HG03196 (cell line): ENCODE measurements around the gene ARPC1A.
"Not testable (repeated sequence)": the region's sequence is repeated elsewhere in the genome, so short reads cannot be mapped to it uniquely, and the experiment has no call there.

Experiments used
- ATAC-seq: cut with Tn5 transposase; IDR thresholded peaks from one replicate; pipeline ENCODE4 v1.9.1; 2021; ENCODE audit not compliant: unreplicated experiment

The ARPC1A gene

GRCh38 chr7:99320371-99320770 lies 5.3 kb upstream of the ARPC1A start:
- no peak for ATAC-seq

GRCh38 chr7:99322659-99323058 lies 3.0 kb upstream of the ARPC1A start:
- ATAC-seq: not testable (repeated sequence)

DNA sequence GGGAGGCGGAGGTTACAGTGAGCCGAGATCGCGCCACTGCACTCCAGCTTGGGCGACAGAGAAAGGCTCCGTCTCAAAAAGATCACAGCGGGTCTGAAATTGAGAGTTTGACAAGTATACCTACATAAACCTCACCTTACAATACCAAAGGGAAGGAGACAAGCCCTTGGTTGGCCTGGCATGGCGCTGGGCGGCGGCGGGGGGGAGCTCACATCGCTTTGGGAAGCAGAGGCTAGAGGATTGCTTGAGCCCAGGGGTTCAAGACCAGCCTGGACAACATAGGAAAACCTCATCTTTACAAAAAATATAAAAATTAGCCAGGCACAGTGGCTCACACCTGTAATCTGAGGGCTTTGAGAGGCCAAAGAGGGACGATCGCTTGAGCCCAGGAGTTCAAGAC lies 1.1 kb upstream of the ARPC1A start:
- no peak for ATAC-seq

GRCh38 chr7:99325001-99325493 lies 651 bp upstream of the ARPC1A start:
- no peak for ATAC-seq

DNA sequence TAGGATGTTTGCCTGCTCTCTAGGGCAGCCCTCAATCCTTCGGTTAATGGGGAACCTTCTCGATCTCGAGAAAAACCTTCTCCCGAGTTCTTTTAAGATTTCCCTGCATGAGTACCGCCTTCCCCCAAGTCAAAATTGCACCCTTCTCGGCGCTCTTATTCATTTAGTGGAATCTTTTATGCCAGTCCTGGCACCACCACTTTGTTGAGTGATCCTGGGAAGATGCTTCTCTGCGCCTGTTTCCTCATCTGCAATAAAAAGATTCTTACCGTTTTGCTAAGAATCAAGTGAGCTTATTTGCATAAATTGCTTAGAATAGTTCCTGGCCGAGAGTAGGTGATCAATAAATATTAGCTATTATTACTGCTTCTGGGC lies 697 bp downstream of the ARPC1A start:
- ATAC-seq: no peak

DNA sequence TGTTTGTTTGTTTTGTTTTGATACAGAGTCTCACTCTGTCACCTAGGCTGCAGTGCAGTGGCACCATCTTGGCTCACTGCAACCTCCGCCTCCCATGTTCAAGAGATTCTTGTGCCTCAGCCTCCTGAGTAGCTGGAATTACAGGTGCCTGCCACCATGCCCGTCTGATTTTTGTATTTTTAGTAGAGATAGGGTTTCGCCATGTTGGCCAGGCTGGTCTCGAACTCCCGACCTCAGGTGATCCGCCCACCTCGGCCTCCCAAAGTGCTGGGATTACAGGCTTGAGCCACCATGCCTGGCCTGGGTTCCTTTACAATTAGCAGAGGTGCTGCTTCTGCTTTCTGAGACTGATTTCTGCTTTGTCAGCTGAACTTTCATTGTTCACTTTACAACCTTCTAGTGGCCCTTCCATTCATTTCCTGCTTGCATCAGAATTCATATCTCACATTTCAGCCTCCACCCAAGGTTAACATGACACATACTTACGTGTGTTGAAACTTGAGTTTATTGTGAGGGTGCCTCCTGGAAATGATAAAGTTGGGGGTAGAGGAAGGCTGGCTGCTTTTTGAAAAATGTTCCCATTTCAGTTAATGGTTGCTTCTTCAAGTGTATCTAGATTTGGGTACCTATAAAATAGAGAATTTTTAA lies 4.7 kb downstream of the ARPC1A start:
- ATAC-seq: not testable (repeated sequence)

DNA sequence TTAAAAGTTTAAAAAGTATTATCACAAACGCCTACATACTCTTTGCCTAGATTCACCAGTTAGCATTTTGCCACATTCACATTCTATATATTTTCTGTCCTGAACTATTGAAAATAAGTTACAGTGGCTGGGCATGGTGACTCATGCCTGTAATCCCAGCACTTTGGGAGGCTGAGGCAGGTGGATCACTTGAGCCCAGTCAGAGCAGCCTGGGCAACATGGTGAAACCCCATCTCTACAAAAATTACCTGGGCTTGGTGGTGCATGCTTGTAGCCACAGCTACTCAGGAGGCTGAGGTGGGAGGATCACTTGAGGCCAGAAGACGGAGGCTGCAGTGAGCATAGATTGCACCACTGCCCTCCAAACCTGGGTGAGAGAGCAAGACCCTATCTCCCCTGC lies 5.3 kb downstream of the ARPC1A start:
- no peak for ATAC-seq

GRCh38 chr7:99339595-99339994 lies 13.9 kb downstream of the ARPC1A start:
- no peak for ATAC-seq

DNA sequence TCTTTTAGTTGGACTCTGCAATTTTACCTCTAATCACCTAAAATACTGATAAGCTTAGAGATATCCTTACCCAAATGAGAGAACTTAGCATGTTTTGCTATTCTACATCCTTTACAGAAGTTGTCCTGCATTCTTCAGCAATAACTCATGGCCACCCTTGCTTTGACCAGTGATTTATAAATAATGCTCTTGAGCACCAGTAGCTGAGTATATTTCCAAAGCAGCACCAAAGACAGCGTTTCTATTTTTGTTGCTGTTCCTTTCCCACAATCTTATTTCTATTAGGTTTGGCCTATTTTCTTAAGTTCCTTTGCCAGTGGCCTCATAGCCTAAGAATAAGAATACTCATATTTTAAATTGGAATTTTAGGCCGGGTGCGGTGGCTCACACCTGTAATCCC lies 15.0 kb downstream of the ARPC1A start:
- ATAC-seq: no peak

DNA sequence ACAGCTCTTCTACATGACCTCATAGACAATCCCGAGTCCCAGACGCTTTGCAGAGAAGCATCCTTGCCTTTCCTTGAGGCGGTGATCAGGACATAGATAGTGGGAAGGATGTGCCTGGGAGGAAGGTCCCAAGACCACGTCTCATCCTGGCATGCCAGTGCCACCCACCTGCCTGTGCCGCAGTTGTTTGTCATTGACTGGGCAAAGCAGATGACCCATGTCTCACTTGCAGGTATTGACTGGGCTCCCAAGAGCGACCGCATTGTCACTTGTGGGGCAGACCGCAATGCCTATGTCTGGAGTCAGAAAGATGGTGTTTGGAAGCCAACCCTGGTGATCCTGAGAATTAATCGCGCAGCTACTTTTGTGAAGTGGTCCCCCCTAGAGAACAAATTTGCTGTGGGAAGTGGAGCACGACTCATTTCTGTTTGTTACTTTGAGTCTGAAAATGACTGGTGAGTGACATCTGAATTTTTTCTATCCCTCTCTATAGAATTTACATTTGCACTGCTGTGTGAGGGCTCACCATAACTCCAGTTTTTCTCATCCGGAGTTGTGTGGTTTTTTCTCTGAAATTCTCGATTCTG lies 18.5 kb downstream of the ARPC1A start:
- ATAC-seq: no peak

DNA sequence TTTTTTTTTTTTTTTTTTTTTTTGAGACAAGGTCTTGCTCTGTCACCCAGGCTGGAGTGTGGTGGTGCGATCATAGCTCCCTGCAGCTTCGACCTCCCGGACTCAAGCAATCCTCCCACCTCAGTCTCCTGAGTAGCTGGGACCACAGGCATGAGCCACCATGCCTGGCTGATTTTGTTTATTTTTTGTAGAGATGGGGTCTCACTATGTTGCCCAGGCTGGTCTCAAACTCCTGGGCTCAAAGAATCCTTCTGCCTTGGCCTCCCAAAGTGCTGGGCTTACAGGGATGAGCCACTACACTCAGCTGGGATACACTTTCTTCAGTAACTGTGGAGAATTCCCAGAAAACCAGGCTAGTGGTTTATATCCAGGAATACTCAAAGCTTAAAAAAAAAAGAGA lies 24.9 kb downstream of the ARPC1A start:
- ATAC-seq: not testable (repeated sequence)

- ATAC-seq: no peak
Measured at GRCh38 chr7:99352247-99352646, 26.5 kb downstream of the ARPC1A start.

DNA sequence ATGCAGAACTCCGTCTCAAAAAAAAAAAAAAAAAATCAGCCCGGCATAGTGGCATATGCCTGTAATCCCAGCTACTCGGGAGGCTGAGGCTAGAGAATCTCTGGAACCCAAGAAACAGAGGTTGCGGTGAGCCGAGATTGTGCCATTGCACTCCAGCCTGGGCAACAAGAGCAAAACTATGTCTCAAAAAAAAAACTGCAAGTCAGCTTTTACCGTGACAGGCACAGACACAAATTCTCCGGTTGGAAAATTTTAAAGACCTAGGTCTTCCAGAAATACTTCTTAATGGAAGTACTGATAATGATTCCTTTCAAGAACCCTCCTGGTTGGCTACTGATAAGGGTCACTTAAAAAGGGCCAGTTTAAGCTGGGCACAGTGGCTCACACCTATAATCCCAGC lies 29.4 kb downstream of the ARPC1A start:
- no peak for ATAC-seq

- no peak for ATAC-seq
Measured at GRCh38 chr7:99357701-99358490, 32.2 kb downstream of the ARPC1A start.

GRCh38 chr7:99358521-99358920 lies 32.8 kb downstream of the ARPC1A start:
- not testable (repeated sequence) for ATAC-seq

DNA sequence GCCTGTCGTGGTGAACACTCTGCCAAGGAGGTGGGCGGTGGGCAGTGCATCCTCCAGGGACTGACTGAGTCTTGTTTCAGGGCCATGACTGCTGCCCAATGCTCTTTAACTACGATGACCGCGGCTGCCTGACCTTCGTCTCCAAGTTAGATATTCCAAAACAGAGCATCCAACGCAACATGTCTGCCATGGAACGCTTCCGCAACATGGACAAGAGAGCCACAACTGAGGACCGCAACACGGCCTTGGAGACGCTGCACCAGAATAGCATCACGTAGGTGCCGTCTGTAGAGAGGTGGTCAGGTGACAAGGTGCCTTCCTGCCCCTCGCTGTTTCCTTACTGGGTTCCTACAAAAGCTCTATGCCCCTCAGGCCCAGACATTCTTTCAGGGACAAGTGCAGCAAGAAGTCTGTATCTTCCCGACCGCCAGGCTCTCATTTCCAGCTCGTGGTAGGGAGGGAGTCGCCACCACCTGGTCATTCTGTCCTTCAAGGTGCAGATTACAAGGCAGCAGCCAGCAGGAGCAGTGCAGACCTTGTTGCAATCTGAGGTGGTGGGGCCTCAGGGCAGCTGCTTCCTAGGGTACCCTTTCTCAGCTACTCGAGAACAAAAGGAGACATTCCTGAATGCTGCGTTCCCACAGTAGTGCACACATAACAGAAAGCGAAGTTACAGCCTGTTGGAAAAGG lies 33.9 kb downstream of the ARPC1A start:
- no peak for ATAC-seq

DNA sequence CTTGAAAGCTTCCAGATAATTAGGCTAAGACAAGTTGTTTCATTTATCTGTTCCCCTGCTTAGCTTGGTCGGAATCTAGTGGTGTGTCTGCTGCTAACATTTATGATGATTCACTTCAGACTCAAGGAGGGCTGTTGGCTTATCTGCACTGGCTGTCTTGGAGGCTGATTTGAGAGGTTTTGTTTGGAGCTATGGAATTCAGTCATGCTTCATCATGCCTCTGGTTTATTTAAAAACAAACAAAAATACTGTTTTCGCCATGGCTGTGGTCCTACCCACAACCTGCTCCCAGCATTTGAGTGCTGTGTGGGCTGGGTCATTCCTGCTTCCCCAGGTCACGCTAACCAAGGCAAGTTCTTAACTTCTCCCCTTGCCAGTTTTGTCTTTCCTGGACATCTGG lies 37.1 kb downstream of the ARPC1A start:
- no peak for ATAC-seq

GRCh38 chr7:99363286-99363685 lies 37.6 kb downstream of the ARPC1A start:
- ATAC-seq: no peak

- ATAC-seq: no peak
Measured at GRCh38 chr7:99365318-99366141, 39.8 kb downstream of the ARPC1A start.

DNA sequence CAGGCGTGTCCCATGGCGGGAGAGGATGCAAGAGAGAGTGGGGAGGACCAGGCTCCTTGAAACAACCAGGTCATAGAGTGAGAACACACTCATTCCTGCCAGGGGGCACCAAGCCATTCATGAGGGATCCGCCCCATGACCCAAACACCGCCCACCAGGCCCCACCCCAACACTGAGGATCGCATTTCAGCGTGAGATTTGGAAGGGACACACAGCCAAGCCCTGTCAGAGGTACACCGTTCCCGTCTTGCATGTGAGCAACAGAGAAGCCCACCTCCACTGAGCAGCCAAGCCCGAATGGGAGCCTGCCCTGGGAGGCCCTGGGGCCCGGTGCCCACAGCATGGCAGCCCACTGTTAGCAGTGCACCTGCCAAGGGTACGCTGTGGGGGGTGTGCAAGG lies 40.9 kb downstream of the ARPC1A start:
- ATAC-seq: no peak
